ENCODE results near the gene LHX3.

The LHX3 gene

DNA sequence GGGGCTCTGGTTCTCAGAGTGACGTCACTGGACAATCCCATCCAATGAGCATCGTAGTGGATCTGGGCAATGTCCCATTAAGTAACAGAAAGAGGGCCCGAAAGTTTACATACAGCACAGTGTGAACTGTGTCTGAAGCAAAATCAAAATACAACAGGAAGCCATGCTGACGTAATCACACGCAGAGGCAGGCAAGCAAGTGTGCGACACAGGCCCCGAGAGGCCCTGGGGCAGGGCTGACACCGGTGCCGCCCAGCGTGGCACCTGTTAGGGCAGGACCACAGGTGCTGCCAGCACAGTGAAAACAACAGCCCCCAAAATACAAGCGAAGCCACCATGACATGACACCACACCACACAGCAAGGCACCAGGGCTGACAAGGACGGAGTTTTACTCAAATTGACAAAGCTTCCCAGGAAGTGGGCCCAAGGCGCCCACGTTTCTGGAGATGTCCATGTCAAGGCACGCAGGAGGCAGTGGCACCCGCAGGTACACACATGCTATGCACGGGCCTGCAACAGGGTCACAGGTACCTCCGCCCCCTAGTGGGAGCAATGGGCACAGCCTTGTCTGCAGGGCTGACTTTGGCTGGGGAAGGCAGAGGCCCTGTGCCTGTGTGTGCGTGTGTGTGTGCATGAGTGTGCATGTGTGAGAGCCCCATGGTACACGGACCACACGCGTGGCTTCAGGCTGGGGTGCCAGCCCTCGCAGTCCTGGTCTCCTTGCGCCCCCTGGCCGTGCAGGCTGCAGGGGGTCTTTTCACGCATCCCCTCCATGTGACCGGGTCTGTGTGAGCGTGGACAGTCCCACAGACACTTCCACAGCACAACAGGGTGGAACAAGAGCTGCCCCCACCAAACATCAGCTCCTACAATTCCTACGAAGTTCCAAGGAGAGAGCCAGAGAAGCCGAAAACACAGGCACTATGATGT, 21.1 kb upstream of the LHX3 start:
- DNase-seq, result no peak

- DNase-seq, result no peak
Measured at GRCh38 chr9:136225366-136225747, 20.4 kb upstream of the LHX3 start.

- no peak for DNase-seq
Measured at GRCh38 chr9:136223871-136224640, 19.1 kb upstream of the LHX3 start.

DNA sequence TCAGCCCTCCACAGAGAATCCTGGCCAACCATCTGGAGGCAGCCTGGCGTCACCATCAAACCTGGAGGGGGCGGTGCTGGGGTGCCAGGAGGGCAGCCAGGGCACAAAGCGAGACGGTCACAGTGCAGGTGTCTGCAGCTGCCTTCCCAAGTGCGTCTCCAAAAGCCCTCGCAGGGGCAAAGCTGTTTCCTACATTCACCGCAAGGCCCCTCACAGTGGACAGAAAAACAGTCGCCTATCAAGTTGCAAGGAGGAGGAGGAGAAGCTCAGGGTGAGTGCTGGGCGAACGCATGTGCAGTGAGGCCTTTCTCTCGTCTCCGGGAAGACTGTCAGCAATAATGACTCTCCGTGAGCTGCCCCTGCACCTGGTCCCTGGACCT, 18.0 kb upstream of the LHX3 start:
- no peak for DNase-seq

DNA sequence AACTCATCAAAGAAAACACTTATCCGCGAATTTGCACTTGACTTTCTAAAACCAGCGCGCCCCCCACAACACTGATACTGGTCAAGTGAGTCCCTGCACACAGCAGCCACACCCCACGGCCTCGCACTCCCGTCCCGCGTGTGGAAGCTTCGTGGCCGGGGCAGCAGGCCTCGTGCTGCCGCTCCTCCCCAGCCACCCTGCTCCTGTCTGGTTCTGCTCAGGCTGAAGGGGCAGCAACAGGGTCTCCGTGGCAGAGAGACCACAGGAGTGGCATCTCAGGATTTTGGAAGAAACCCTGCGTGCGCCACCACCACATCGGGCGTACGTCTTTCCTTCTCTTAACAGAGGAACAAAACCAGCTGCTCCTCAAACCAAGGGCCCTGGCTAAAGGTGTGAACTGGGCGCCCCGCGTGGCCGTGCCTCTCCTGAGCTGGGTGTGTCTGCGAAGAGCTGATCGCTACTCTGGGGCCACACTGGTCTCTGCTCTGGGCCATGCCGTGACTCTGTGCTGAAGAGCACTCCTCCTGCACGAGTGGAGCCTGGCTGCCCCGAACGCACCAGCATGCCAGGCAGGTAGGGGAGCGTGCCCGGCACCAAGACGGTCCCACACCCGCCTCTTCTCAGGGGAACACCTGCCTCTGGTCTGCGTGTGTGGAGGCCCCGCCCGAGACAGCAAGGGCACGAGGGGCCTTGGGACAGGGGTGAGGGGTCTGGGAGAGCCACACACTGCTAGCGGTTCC, 17.4 kb upstream of the LHX3 start:
- DNase-seq, result no peak

DNA sequence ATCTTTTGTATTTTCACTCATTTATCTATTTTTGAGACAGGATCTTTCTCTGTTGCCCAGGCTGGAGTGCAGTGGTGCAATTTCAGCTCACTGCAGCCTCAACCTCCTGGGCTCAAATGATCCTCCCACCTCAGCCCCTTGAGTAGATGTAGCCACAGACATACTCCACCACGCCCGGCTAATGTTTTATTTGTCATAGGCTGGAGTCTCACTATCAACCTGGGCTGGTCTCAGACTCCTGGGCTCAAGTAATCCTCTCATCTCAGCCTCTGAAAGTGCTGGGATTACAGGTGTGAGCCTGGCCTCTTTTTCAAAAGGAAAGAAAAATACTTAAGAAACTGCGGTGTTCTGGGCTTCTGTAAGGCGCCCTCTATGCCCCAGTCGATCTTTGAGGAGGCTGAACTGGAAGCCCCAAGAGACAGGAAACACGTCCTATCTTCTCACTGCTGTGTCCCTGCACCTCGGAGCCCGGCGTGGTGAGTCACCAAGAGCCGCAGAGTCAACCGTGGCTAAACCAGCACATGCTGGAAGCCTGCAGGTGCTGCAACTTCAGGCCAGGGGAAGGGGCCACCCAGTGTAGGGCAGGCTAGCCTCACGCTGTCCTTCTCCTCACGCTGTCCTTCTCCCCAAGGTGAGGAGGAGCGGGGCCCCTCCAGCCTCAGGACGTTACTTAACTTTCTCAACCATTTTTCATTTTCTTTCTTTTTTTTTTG, 15.2 kb upstream of the LHX3 start:
- no peak for DNase-seq

DNA sequence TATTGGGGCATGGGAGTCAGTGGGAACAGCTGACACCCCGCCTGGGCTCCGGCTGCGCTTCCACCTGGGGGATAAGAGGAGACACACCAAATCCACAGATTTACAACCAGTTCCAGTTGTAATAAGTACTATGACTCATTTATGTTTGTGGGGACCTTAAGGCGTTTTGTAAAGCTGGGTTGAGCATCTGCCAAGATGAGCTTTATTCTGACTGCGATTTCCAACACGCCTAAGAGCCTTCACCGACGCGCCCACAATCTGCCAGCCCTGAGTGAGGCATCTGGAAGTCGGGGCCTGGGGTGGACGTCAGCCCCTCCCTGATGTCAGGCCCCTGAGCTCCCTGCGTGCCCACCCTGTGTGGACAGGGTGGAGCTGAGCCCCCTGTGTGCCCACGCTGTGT, 14.3 kb upstream of the LHX3 start:
- DNase-seq, result no peak

GRCh38 chr9:136218673-136219072, 13.7 kb upstream of the LHX3 start:
- no peak for DNase-seq

DNA sequence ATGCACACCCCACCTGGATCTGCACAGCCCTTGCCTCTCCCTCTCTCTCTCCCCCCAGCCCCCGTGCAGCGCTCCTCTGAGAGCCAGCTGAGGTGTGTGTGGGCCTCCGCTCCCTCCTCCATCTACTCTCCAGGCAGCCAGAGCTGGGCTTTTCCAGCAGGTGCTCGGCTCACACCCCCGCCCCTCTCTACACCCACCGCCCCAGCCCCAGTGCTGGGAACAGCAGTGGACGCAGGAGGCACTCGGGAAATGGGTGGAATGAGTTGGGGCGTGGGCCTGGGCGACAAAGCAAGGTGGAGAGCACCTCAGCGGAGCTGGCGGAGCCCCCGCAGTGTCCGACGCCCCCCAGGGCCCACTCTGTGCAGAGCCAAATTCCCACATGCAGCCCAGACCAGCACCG, 13.3 kb upstream of the LHX3 start:
- no peak for DNase-seq

- DNase-seq, result no peak
Measured at GRCh38 chr9:136216541-136217244, 11.8 kb upstream of the LHX3 start.

GRCh38 chr9:136213733-136214132, 8.8 kb upstream of the LHX3 start:
- DNase-seq, result no peak

DNA sequence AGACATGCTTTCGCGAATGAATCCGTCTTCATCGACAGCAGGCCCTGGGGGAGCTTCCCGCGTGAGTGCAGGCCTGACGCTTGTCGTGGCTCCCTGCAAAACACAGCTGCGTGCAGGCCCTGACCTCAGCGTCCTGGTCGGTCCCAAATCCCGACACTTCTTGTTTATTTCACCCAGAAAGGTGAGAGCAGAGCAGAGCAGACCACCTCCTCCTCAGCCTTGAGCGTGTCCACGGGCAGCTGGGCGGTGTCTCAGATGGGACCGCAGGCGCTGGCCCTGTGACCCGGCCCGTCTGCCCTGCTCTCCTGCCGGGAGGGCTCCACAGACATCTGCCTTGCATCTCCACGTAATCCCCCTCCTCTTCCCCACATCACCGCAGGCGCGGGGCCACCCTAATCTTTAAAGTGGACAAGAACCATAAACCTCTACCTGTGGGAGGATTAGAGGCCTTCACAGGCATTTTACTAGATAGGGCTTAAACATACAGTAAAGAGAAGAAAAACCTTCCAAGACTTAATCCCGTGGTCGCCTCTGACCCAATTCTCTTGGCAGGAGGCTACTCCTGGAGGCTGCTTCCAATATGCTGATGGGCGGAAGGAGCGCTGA, 7.5 kb upstream of the LHX3 start:
- no peak for DNase-seq

GRCh38 chr9:136211441-136212344, 6.8 kb upstream of the LHX3 start:
- DNase-seq, result no peak

DNA sequence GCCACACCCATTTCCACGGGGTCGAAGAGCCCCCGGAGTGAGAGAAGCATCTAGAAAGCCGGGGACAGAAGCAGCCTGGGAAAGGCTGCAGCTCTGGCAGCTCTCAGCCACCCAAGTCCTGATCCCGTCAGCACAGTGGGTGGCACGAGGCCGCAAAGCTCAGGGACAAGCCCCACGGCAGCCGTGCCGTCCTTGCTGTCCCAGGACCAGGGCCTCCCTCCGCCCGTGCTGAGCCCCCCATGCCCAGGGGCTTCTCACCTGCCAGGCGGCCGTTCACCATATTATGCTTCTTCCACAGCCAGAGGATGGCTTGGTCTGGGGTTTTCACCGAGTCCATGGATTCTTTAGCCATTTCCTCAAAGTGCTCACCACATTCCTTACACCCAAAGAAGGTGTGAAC, 6.1 kb upstream of the LHX3 start:
- no peak for DNase-seq

DNA sequence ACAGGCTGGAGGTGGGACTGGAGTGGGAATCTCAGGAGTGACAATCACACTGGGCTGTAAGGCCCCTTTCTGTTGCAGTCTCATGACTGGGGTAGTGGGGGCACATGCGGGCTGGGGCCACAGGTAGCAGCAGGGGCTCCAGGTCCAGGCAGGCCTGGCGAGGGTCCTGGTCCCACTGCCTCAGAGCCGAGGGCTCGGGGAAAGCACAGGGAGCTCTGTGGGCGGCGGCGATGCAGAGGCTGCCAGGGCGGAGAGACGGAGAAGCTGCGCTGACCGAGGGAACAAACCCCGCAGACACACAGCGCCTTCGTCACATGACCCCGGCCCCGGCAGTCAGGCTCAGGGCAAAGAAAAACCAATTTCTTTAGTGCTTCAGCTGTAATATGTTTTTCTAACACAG, 5.3 kb upstream of the LHX3 start:
- no peak for DNase-seq

- no peak for DNase-seq
Measured at GRCh38 chr9:136209786-136210185, 4.9 kb upstream of the LHX3 start.

DNA sequence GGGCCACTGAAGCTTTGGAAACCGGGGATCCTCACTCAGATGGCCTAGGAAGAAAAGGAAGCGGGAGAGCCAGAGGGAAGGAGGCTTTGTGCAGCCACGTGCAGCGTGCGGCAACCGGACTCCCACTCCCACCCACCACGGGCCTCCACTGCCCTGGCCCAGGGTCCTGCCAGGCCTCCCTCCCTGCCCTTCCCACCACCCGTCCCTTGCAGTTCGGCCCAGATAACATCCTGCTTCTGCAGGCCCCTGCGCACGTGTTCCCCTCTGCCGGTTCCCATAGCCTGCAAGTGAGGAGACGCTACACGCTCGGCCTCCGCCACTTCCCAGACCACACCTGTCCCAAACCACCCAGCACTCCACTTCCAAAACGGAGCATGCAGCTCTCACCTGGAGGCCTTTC, 4.3 kb upstream of the LHX3 start:
- no peak for DNase-seq

DNA sequence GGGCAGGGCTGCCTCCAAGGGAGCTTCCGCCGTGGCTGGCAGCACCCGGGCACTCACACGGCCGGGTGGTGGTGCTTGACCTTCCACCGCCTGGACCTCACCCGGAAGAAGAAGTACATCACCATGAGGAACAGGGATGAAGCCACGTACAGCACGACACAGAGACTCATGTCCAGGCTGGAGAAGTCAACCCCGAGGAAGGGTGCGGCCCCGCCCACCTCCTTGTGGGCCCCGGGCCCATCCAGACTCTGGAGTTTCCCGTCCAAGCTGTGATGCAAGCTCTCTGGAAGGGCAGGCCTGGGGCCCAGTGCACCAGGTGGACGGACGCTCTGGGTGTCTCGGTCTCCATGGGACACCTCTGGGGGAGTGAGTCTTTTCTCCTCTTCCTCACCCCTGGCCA, 3.7 kb upstream of the LHX3 start:
- DNase-seq, result no peak

- no peak for DNase-seq
Measured at GRCh38 chr9:136207616-136208015, 2.7 kb upstream of the LHX3 start.

GRCh38 chr9:136206602-136207275, 1.8 kb upstream of the LHX3 start:
- DNase-seq, result no peak
